PC-9 (cell line): Measurements from ENCODE around the gene ABCB10. TPM values are rescaled to one million over a fixed set of nuclear protein-coding genes. Genes with fewer than 3 reads are reported as not detected.

Source experiments
- BruUV-seq: library from RNA; stranded (reverse); fragments of 400-500 nt; replicated peaks from 2 replicates; lab custom pipeline; 2021; lab: Mats Ljungman, UMichigan
- CTCF ChIA-PET: fragments of 300-600 bp; sonication (Branson Sonifier 250); formaldehyde crosslinking; loops from one replicate; lab custom pipeline; 2022; ENCODE audit warnings: antibody characterized with exemption; lab: Charles Lee
- POLR2A ChIA-PET: fragments of 300-600 bp; sonication (Branson Sonifier 250); formaldehyde crosslinking; loops from one replicate; lab custom pipeline; 2022; ENCODE audit warnings: antibody characterized with exemption; ENCODE audit not compliant: unreplicated experiment; lab: Charles Lee
- DNase-seq, 2 experiments: peaks; one replicate each; pipeline versions ENCODE4 v3.0.0 to v3.0.0-alpha.2; 2015 to 2022; ENCODE audit warnings: mixed read lengths in 1 of 2
- H2AFZ ChIP-seq: fragments of 200-600 bp; sonication (generic); 2 replicates; pipeline ENCODE4 v1.8.1; 2017; ENCODE audit warnings: antibody characterized with exemption
- H3F3A ChIP-seq: fragments of 200-600 bp; sonication (generic); 2 replicates; pipeline ENCODE4 v1.8.1; 2017; ENCODE audit warnings: antibody characterized with exemption, mild to moderate bottlenecking, low read depth; ENCODE audit not compliant: insufficient read depth
- H3K27ac ChIP-seq: fragments of 200-600 bp; sonication (generic); 2 replicates; pipeline ENCODE4 v1.6.1; 2016; ENCODE audit warnings: mixed run types
- H3K27me3 ChIP-seq: fragments of 200-600 bp; sonication (generic); 2 replicates; pipeline ENCODE4 v1.6.1; 2016; ENCODE audit warnings: low read depth, mixed run types; ENCODE audit not compliant: insufficient read depth
- H3K36me3 ChIP-seq: fragments of 200-600 bp; sonication (generic); 2 replicates; pipeline ENCODE4 v1.6.1; 2016; ENCODE audit warnings: low read depth, mixed run types
- H3K4me1 ChIP-seq: fragments of 200-600 bp; sonication (generic); replicated peaks from 2 replicates; pipeline ENCODE4 v1.6.1; 2016; ENCODE audit warnings: mixed run types; ENCODE audit not compliant: insufficient read depth
- H3K4me2 ChIP-seq: fragments of 200-600 bp; sonication (generic); 2 replicates; pipeline ENCODE4 v1.6.1; 2017; ENCODE audit warnings: mixed run types
- H3K4me3 ChIP-seq: fragments of 200-600 bp; sonication (generic); 2 replicates; pipeline ENCODE4 v1.6.1; 2016; ENCODE audit warnings: mixed run types
- H3K79me2 ChIP-seq: fragments of 200-600 bp; sonication (generic); 2 replicates; pipeline ENCODE4 v1.6.1; 2017; ENCODE audit warnings: low read depth, mixed run types
- H3K9me2 ChIP-seq: fragments of 200-600 bp; sonication (generic); 2 replicates; pipeline ENCODE4 v1.8.1; 2017; ENCODE audit warnings: mild to moderate bottlenecking; ENCODE audit not compliant: insufficient read depth
- H3K9me3 ChIP-seq: fragments of 200-600 bp; sonication (generic); 2 replicates; pipeline ENCODE4 v1.8.1; 2016; ENCODE audit warnings: low read depth; ENCODE audit not compliant: insufficient read depth
- H4K20me1 ChIP-seq: fragments of 200-600 bp; sonication (generic); 2 replicates; pipeline ENCODE4 v1.8.1; 2017; ENCODE audit not compliant: insufficient read depth
- CTCF ChIP-seq: fragments of 200-600 bp; sonication (generic); conservative IDR thresholded peaks from 2 replicates; pipeline ENCODE4 v1.6.1; 2017; ENCODE audit warnings: mixed run types, antibody characterized with exemption, mild to moderate bottlenecking, moderate library complexity
- EZH2 ChIP-seq: fragments of 200-600 bp; sonication (generic); IDR thresholded peaks from 2 replicates; pipeline ENCODE4 v1.8.0; 2017; ENCODE audit warnings: antibody characterized with exemption, low read depth
- intact Hi-C: fragments of 100-400 bp; cut with micrococcal nuclease; formaldehyde crosslinking; loops from one replicate; pipeline ENCODE4 v1.10.0; 2022; ENCODE audit not compliant: unreplicated experiment
- total RNA-seq: library from RNA; stranded (reverse); gene quantifications from 2 replicates; pipeline ENCODE4 v1.2.3, GENCODE V29; 2021

The ABCB10 gene
- total RNA-seq, 1 experiment from 2014 or later, result 12.1 TPM

GRCh38 chr1:229600229-229600628 lies 41.7 kb upstream of the ABCB10 start:
- H3K9me2 ChIP-seq, result no peaks in the 10 kb centered on the region; the same call in 1 of the 2 replicates
- H3K79me2 ChIP-seq, result no peaks in the 10 kb centered on the region
- no TSS peak for BruUV-seq
- ChIA-PET POLR2A (no interaction called here), CTCF (no interaction called here)
- no peak overlapping the region for H3K4me3 ChIP-seq
- no peaks in the 10 kb centered on the region for H3K27me3 ChIP-seq
- H3K4me1 ChIP-seq, result no peaks in the 10 kb centered on the region
- intact Hi-C loops, result no loop called here
- TF ChIP-seq CTCF (no peak), EZH2 (no peak)
- no peak overlapping the region for H3K27ac ChIP-seq
- DNase-seq, result no peak
- peaks cover 6% of the 10 kb centered on the region; the same call in 1 of the 2 replicates for H4K20me1 ChIP-seq
- H2AFZ ChIP-seq, result no peak overlapping the region
- no peaks in the 10 kb centered on the region; the same call in none of the 2 replicates for H3K36me3 ChIP-seq
- H3K9me3 ChIP-seq, result no peaks in the 10 kb centered on the region
- H3K4me2 ChIP-seq, result no peak overlapping the region
- no peaks in the 10 kb centered on the region for H3F3A ChIP-seq

GRCh38 chr1:229599218-229599954 lies 40.9 kb upstream of the ABCB10 start:
- H3F3A ChIP-seq, result no peaks in the 10 kb centered on the region
- CTCF ChIA-PET, result interaction anchor here (0.6 kb wide), 1 partner anchor 766 kb away, joined by 3 read pairs; no protein-coding TSS in a partner anchor
- H3K4me3 ChIP-seq, result no peak overlapping the region
- no peaks in the 10 kb centered on the region; the same call in 1 of the 2 replicates for H3K9me2 ChIP-seq
- H3K4me2 ChIP-seq, result no peak overlapping the region
- no peak overlapping the region for H2AFZ ChIP-seq
- peaks cover 3% of the 10 kb centered on the region for H3K36me3 ChIP-seq
- intact Hi-C loops, result no loop called here
- H3K27ac ChIP-seq, result no peak overlapping the region
- no peaks in the 10 kb centered on the region for H3K79me2 ChIP-seq
- no peaks in the 10 kb centered on the region for H3K9me3 ChIP-seq
- DNase-seq, result no peak
- H3K27me3 ChIP-seq, result no peaks in the 10 kb centered on the region
- H3K4me1 ChIP-seq, result no peaks in the 10 kb centered on the region
- BruUV-seq, result no TSS peak
- POLR2A ChIA-PET, result no interaction called here
- no peak for TF ChIP-seq CTCF
- no peak for TF ChIP-seq EZH2
- peaks cover 6% of the 10 kb centered on the region; the same call in 1 of the 2 replicates for H4K20me1 ChIP-seq

- POLR2A ChIA-PET, result no interaction called here
- CTCF ChIA-PET, result no interaction called here
- H3K4me1 ChIP-seq, result no peaks in the 10 kb centered on the region
- H2AFZ ChIP-seq, result no peak overlapping the region
- BruUV-seq, result no TSS peak
- intact Hi-C loops, result no loop called here
- no peak overlapping the region for H3K27ac ChIP-seq
- no peak overlapping the region for H3K4me2 ChIP-seq
- H3K9me2 ChIP-seq, result no peaks in the 10 kb centered on the region; the same call in 1 of the 2 replicates
- peaks cover 6% of the 10 kb centered on the region; the same call in 1 of the 2 replicates for H4K20me1 ChIP-seq
- H3K27me3 ChIP-seq, result no peaks in the 10 kb centered on the region
- H3K79me2 ChIP-seq, result no peaks in the 10 kb centered on the region
- no peak overlapping the region for H3K4me3 ChIP-seq
- TF ChIP-seq CTCF (no peak), EZH2 (no peak)
- no peaks in the 10 kb centered on the region for H3K9me3 ChIP-seq
- H3F3A ChIP-seq, result no peaks in the 10 kb centered on the region
- DNase-seq, result no peak
- peaks cover 6% of the 10 kb centered on the region for H3K36me3 ChIP-seq
These were observed 39.4 kb upstream of the ABCB10 start for GRCh38 chr1:229597877-229598276.
